ENCODE measurements around the gene WDR73.

GRCh38 chr15:84689858-84690257 lies 35.8 kb upstream of the WDR73 start:
- TF ChIP-seq POLR2A (IDR thresholded peaks at IDR 0.05; ENCODE audit: low read depth, low read length) = no peak
- TF ChIP-seq POLR2AphosphoS5 (IDR thresholded peaks at IDR 0.05; ENCODE audit: low read depth, low read length) = no peak
- TF ChIP-seq TAF1 (IDR thresholded peaks at IDR 0.05; ENCODE audit: low read depth, low read length) = no peak

All from GM12891 (cell line).